SK-N-SH (cell line): ENCODE results near the gene ATP2C1. TPM values are rescaled to one million over a fixed set of nuclear protein-coding genes. Genes with fewer than 3 reads are reported as not detected.

ENCODE experiments used
- CTCF ChIA-PET: fragments of 300-600, 350-600 bp; formaldehyde crosslinking; extraction: SDS; loops from one replicate; lab custom pipeline; 2021; lab: Yijun Ruan, JAX
- POLR2A ChIA-PET: fragments of 350-600 bp; sonication (Branson Sonifier 250); formaldehyde crosslinking; extraction: SDS; loops from one replicate; lab custom pipeline; 2020; ENCODE audit warnings: antibody characterized with exemption, inconsistent platforms; lab: Yijun Ruan, JAX
- DNase-seq: peaks from one replicate; pipeline ENCODE4 v3.0.0; 2012
- H2AFZ ChIP-seq: fragments of 200-600 bp; sonication (generic); 2 replicates; pipeline ENCODE4 v1.8.1; 2016; ENCODE audit warnings: antibody characterized with exemption, mild to moderate bottlenecking, low read depth
- H3F3A ChIP-seq: fragments of 200-600 bp; sonication (generic); replicated peaks from 2 replicates; pipeline ENCODE3; 2016; ENCODE audit warnings: antibody characterized with exemption, mild to moderate bottlenecking; ENCODE audit not compliant: insufficient read depth
- H3K27ac ChIP-seq, 2 experiments: fragments of 200-500 bp in 1 of 2; fragments of 200-600 bp in 1 of 2; sonication (Bioruptor generic) in 1 of 2; sonication (generic), shearing (Covaris generic) in 1 of 2; 2 replicates each; pipeline versions ENCODE4 v1.5.1 to v1.6.1; 2014 to 2016; ENCODE audit warnings: low read depth in 2 of 2, inconsistent platforms in 1 of 2, low read length in 1 of 2, mild to moderate bottlenecking in 1 of 2, mixed read lengths in 1 of 2
- H3K27me3 ChIP-seq: fragments of 200-600 bp; sonication (generic), shearing (Covaris generic); 2 replicates; pipeline ENCODE4 v1.6.1; 2016; ENCODE audit warnings: mixed run types; ENCODE audit not compliant: insufficient read depth
- H3K36me3 ChIP-seq, 2 experiments: fragments of 200-500 bp in 1 of 2; fragments of 200-600 bp in 1 of 2; sonication (Bioruptor generic) in 1 of 2; sonication (generic) in 1 of 2; replicated peaks in 1 of 2; 2 replicates each; pipeline versions ENCODE3 to v1.5.1; 2014 to 2016; ENCODE audit warnings: low read length in 1 of 2, mild to moderate bottlenecking in 1 of 2; ENCODE audit not compliant: insufficient read depth in 2 of 2, control insufficient read depth in 1 of 2
- H3K4me1 ChIP-seq, 2 experiments: fragments of 200-500 bp in 1 of 2; fragments of 200-600 bp in 1 of 2; sonication (Bioruptor generic) in 1 of 2; sonication (generic), shearing (Covaris generic) in 1 of 2; 2 replicates each; pipeline versions ENCODE4 v1.5.1 to v1.6.1; 2014 to 2016; ENCODE audit warnings: low read depth in 1 of 2, low read length in 1 of 2, mixed run types in 1 of 2; ENCODE audit not compliant: insufficient read depth in 2 of 2, control insufficient read depth in 1 of 2
- H3K4me2 ChIP-seq: fragments of 200-600 bp; sonication (generic), shearing (Covaris generic); 2 replicates; pipeline ENCODE4 v1.6.1; 2017; ENCODE audit warnings: mixed run types
- H3K4me3 ChIP-seq, 2 experiments: fragments of 200-500 bp in 1 of 2; fragments of 200-600 bp in 1 of 2; sonication (Bioruptor generic) in 1 of 2; sonication (generic), shearing (Covaris generic) in 1 of 2; 2 replicates each; pipeline versions ENCODE4 v1.5.1 to v1.8.1; 2014 to 2016; ENCODE audit warnings: low read depth in 2 of 2, inconsistent platforms in 1 of 2, low read length in 1 of 2, mild to moderate bottlenecking in 1 of 2, mixed read lengths in 1 of 2, moderate library complexity in 1 of 2
- H3K79me2 ChIP-seq: fragments of 200-600 bp; sonication (generic); 2 replicates; pipeline ENCODE4 v1.8.1; 2017; ENCODE audit warnings: mild to moderate bottlenecking; ENCODE audit not compliant: insufficient read depth
- H3K9ac ChIP-seq: fragments of 200-600 bp; sonication (generic); 2 replicates; pipeline ENCODE4 v1.6.1; 2017; ENCODE audit warnings: mixed run types
- H3K9me2 ChIP-seq: fragments of 200-600 bp; sonication (generic); 2 replicates; pipeline ENCODE4 v1.6.1; 2017; ENCODE audit warnings: mixed run types
- H3K9me3 ChIP-seq: fragments of 200-600 bp; sonication (generic); 2 replicates; pipeline ENCODE4 v1.6.1; 2017; ENCODE audit warnings: mixed run types, mild to moderate bottlenecking, moderate library complexity
- H4K20me1 ChIP-seq: fragments of 200-600 bp; sonication (generic); 2 replicates; pipeline ENCODE4 v1.6.1; 2017; ENCODE audit warnings: mild to moderate bottlenecking, mixed run types; ENCODE audit not compliant: insufficient read depth
- CHD2 ChIP-seq: fragments of 150-350 bp; IDR thresholded peaks from 2 replicates; pipeline ENCODE4 v1.6.1; 2018; ENCODE audit warnings: low read length; ENCODE audit not compliant: partially characterized antibody
- EP300 ChIP-seq, 2 experiments: IDR thresholded peaks; 2 replicates each; pipeline versions ENCODE4 v1.4.0 to v1.6.1; 2012; ENCODE audit warnings: borderline replicate concordance in 1 of 2, low read depth in 1 of 2, low read length in 1 of 2
- EZH2phosphoT487 ChIP-seq: fragments of 200-600 bp; sonication (generic); IDR thresholded peaks from 2 replicates; pipeline ENCODE4 v1.6.1; 2017; ENCODE audit warnings: low read depth, mixed run types, mild to moderate bottlenecking, antibody characterized with exemption, moderate library complexity, borderline replicate concordance
- FOSL2 ChIP-seq: IDR thresholded peaks from 2 replicates; pipeline ENCODE4 v1.4.0; 2012; ENCODE audit warnings: low read depth, mild to moderate bottlenecking, moderate library complexity, borderline replicate concordance
- FOXM1 ChIP-seq: IDR thresholded peaks from 2 replicates; pipeline ENCODE4 v1.4.0; 2012; ENCODE audit warnings: low read depth, mild to moderate bottlenecking
- MXI1 ChIP-seq: IDR thresholded peaks from 2 replicates; pipeline ENCODE4 v1.6.1; 2012; ENCODE audit warnings: mild to moderate bottlenecking, low read depth, low read length, improper control_type of control experiment
- NRF1 ChIP-seq: IDR thresholded peaks from 2 replicates; pipeline ENCODE4 v1.6.1; 2012; ENCODE audit warnings: low read depth, mild to moderate bottlenecking, low read length
- RAD21 ChIP-seq: IDR thresholded peaks from 2 replicates; pipeline ENCODE4 v1.6.1; 2012; ENCODE audit warnings: mild to moderate bottlenecking, low read length
- TCF12 ChIP-seq: IDR thresholded peaks from 2 replicates; pipeline ENCODE4 v1.4.0; 2012
- YY1 ChIP-seq: IDR thresholded peaks from 2 replicates; pipeline ENCODE4 v1.4.0; 2012; ENCODE audit warnings: low read depth, mild to moderate bottlenecking
- WGBS: methylation state at CpG from one replicate; pipeline ENCODE4 v1.1.6; 2017; ENCODE audit warnings: low lambda C conversion rate; 5-methylcytosine and 5-hydroxymethylcytosine counted together
- polyA plus RNA-seq, 3 experiments: library from polyadenylated mRNA; depleted of rRNA; stranded (reverse); fragments of >200 nt; gene quantifications; 2 replicates each; pipeline ENCODE4 v1.2.3, GENCODE V29; 2012
- TF ChIP-seq, protein P1 (sequence below): fragments of 200-600 bp; sonication (generic); IDR thresholded peaks from 2 replicates; pipeline ENCODE4 v1.6.1; 2017; ENCODE audit warnings: antibody characterized with exemption, mild to moderate bottlenecking, moderate library complexity
- TF ChIP-seq, protein P2 (sequence below): fragments of 150-350 bp; IDR thresholded peaks from 2 replicates; pipeline ENCODE4 v1.6.1; 2016; ENCODE audit warnings: mild to moderate bottlenecking, low read depth, low read length
- TF ChIP-seq, protein P3 (sequence below): IDR thresholded peaks from 2 replicates; pipeline ENCODE4 v1.6.1; 2012; ENCODE audit warnings: mild to moderate bottlenecking, low read depth, low read length, moderate library complexity
- TF ChIP-seq, protein P4 (sequence below): IDR thresholded peaks from 2 replicates; pipeline ENCODE4 v1.4.0; 2012; ENCODE audit warnings: low read depth

Gene ATP2C1
- polyA plus RNA-seq, 1 of the 3 experiments (the other 2 are of a cell fraction), result 35.6 TPM

DNA sequence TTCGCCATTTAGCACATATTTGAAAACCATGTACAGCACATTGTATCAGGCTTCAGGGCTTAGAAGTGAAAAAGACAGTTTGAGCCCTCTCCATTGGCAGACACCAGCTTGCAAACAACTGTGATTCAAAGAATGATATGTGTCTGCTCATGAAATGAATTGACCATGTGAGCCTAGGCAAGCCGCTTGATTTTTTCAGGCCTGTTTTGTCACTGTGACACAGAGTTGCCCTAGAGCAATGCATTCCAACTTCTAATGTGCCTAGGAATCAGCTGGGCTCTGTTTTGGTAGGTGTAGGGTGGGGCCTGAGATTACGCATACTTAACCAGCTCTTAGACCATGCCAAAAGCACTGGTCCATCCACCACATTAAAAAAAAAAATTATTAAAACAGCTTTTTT lies 53.0 kb downstream of the ATP2C1 start:
- H3F3A ChIP-seq, result peaks cover 14% of the 10 kb centered on the region
- no peak overlapping the region for H3K4me2 ChIP-seq
- peaks cover 9% of the 10 kb centered on the region for H3K9me3 ChIP-seq
- no peak overlapping the region for H3K4me3 ChIP-seq
- TF ChIP-seq RAD21 (no peak), NRF1 (no peak), EP300 (IDR thresholded peaks at IDR 0.05; ENCODE audit: borderline replicate concordance in 1 of 2, low read depth in 1 of 2, low read length in 1 of 2) (no peak), FOXM1 (no peak), YY1 (no peak), TCF12 (no peak)
- TF ChIP-seq, protein P1, sequence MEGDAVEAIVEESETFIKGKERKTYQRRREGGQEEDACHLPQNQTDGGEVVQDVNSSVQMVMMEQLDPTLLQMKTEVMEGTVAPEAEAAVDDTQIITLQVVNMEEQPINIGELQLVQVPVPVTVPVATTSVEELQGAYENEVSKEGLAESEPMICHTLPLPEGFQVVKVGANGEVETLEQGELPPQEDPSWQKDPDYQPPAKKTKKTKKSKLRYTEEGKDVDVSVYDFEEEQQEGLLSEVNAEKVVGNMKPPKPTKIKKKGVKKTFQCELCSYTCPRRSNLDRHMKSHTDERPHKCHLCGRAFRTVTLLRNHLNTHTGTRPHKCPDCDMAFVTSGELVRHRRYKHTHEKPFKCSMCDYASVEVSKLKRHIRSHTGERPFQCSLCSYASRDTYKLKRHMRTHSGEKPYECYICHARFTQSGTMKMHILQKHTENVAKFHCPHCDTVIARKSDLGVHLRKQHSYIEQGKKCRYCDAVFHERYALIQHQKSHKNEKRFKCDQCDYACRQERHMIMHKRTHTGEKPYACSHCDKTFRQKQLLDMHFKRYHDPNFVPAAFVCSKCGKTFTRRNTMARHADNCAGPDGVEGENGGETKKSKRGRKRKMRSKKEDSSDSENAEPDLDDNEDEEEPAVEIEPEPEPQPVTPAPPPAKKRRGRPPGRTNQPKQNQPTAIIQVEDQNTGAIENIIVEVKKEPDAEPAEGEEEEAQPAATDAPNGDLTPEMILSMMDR, result no peak
- CTCF ChIA-PET, result no interaction called here
- H3K9me2 ChIP-seq, result no peaks in the 10 kb centered on the region
- no peak overlapping the region for H3K27ac ChIP-seq
- no peaks in the 10 kb centered on the region; a peak in 1 of 4 replicates for H3K4me1 ChIP-seq
- H3K27me3 ChIP-seq, result no peaks in the 10 kb centered on the region
- peaks cover 65 to 71% of the 10 kb centered on the region in 2 experiments for H3K36me3 ChIP-seq
- peaks cover 7% of the 10 kb centered on the region; the same call in 1 of the 2 replicates for H3K79me2 ChIP-seq
- no peak for DNase-seq
- POLR2A ChIA-PET, result no interaction called here
- no peak overlapping the region for H3K9ac ChIP-seq
- H2AFZ ChIP-seq, result no peak overlapping the region
- H4K20me1 ChIP-seq, result no peaks in the 10 kb centered on the region
- WGBS, result 99% methylated on average over 3 of the region's 3 CpGs

DNA sequence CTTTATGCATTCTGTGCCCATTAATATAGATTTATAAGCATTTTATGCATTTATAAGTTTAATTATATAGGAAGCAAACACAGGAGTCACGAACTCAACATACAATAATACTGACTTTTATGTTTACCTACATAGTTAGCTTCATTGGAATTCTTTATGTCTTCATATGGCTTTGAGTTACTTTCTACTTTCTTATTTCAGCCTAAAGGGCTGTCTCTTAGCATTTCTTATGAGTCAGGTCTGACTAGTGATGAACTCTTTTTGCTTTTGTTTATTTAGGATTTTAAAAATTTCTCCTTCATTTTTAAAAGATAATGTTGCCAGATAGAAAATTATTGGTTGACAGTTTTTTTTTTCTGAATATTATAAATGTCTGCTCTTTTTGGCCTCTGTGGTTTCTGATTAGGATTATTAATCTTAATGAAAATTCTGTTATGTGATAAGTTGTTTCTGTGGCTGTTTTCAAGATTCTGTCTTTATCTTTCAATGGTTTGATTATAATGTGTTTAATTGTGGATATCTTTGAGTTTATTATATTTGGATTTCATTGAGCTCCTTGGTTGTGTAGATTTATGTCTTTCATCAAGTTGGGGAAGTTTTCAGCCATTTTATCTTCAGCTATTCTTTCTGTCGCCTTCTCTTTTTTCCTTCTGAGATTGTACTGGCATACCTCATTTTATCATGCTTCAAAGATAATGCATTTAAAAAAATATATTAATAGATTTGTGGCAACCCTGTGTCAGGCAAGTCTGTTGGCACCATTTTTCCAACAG lies 54.3 kb downstream of the ATP2C1 start:
- Histone ChIP-seq H3K79me2 (peaks cover 7% of the 10 kb centered on the region; the same call in 1 of the 2 replicates), H3K9ac (no peak overlapping the region), H3K36me3 (peaks cover 59% of the 10 kb centered on the region in 2 experiments), H3F3A (peaks cover 14% of the 10 kb centered on the region), H3K9me2 (no peaks in the 10 kb centered on the region), H4K20me1 (no peaks in the 10 kb centered on the region), H3K27me3 (no peaks in the 10 kb centered on the region), H3K4me3 (no peak overlapping the region), H3K9me3 (peaks cover 9% of the 10 kb centered on the region), H3K27ac (no peak overlapping the region; a peak in 1 of 4 replicates), H3K4me1 (no peaks in the 10 kb centered on the region; a peak in 1 of 4 replicates), H2AFZ (no peak overlapping the region), H3K4me2 (no peak overlapping the region)
- ChIA-PET CTCF (no interaction called here), POLR2A (no interaction called here)
- TF ChIP-seq, protein P2, sequence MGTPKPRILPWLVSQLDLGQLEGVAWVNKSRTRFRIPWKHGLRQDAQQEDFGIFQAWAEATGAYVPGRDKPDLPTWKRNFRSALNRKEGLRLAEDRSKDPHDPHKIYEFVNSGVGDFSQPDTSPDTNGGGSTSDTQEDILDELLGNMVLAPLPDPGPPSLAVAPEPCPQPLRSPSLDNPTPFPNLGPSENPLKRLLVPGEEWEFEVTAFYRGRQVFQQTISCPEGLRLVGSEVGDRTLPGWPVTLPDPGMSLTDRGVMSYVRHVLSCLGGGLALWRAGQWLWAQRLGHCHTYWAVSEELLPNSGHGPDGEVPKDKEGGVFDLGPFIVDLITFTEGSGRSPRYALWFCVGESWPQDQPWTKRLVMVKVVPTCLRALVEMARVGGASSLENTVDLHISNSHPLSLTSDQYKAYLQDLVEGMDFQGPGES, result no peak
- TF ChIP-seq FOSL2 (no peak), YY1 (no peak), CHD2 (no peak), EZH2phosphoT487 (no peak), MXI1 (no peak)
- TF ChIP-seq, protein P3, sequence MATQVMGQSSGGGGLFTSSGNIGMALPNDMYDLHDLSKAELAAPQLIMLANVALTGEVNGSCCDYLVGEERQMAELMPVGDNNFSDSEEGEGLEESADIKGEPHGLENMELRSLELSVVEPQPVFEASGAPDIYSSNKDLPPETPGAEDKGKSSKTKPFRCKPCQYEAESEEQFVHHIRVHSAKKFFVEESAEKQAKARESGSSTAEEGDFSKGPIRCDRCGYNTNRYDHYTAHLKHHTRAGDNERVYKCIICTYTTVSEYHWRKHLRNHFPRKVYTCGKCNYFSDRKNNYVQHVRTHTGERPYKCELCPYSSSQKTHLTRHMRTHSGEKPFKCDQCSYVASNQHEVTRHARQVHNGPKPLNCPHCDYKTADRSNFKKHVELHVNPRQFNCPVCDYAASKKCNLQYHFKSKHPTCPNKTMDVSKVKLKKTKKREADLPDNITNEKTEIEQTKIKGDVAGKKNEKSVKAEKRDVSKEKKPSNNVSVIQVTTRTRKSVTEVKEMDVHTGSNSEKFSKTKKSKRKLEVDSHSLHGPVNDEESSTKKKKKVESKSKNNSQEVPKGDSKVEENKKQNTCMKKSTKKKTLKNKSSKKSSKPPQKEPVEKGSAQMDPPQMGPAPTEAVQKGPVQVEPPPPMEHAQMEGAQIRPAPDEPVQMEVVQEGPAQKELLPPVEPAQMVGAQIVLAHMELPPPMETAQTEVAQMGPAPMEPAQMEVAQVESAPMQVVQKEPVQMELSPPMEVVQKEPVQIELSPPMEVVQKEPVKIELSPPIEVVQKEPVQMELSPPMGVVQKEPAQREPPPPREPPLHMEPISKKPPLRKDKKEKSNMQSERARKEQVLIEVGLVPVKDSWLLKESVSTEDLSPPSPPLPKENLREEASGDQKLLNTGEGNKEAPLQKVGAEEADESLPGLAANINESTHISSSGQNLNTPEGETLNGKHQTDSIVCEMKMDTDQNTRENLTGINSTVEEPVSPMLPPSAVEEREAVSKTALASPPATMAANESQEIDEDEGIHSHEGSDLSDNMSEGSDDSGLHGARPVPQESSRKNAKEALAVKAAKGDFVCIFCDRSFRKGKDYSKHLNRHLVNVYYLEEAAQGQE, result no peak
- TF ChIP-seq, protein P4, sequence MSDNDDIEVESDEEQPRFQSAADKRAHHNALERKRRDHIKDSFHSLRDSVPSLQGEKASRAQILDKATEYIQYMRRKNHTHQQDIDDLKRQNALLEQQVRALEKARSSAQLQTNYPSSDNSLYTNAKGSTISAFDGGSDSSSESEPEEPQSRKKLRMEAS, result no peak
- no peak for DNase-seq
- 92% methylated on average over 2 of the region's 2 CpGs for WGBS
